ENCODE measurements around the gene RIBC2. TPM values are rescaled to one million over a fixed set of nuclear protein-coding genes. Genes with fewer than 3 reads are reported as not detected.

Gene RIBC2
- total and polyA plus RNA-seq, 2 of the 13 experiments (the other 11 are each of a cell fraction or from before 2014, with no cell fraction given), result 0.55 TPM; not detected in 1

DNA sequence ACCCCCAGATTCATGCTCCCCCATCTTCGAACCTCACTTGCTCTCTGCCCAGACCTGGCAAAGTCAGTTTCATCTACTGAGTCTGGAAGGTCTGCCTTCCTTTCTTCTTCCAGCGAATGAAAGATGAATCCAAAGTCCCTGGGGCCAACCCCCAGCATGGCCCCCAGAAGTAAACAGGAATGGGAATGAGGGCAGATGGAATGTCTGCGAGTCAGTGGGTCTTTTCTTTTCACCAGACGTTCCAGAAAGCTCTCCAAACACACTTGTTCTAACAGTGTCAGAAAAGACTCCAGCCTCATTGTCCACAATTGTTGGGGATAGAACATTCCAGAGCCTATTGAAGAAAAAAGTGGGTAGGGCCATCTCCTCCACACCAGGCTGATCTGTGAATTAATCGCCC, 28.6 kb downstream of the RIBC2 start (continued):
- TF ChIP-seq, protein P1, sequence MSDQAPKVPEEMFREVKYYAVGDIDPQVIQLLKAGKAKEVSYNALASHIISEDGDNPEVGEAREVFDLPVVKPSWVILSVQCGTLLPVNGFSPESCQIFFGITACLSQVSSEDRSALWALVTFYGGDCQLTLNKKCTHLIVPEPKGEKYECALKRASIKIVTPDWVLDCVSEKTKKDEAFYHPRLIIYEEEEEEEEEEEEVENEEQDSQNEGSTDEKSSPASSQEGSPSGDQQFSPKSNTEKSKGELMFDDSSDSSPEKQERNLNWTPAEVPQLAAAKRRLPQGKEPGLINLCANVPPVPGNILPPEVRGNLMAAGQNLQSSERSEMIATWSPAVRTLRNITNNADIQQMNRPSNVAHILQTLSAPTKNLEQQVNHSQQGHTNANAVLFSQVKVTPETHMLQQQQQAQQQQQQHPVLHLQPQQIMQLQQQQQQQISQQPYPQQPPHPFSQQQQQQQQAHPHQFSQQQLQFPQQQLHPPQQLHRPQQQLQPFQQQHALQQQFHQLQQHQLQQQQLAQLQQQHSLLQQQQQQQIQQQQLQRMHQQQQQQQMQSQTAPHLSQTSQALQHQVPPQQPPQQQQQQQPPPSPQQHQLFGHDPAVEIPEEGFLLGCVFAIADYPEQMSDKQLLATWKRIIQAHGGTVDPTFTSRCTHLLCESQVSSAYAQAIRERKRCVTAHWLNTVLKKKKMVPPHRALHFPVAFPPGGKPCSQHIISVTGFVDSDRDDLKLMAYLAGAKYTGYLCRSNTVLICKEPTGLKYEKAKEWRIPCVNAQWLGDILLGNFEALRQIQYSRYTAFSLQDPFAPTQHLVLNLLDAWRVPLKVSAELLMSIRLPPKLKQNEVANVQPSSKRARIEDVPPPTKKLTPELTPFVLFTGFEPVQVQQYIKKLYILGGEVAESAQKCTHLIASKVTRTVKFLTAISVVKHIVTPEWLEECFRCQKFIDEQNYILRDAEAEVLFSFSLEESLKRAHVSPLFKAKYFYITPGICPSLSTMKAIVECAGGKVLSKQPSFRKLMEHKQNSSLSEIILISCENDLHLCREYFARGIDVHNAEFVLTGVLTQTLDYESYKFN (CRISPR knock-in tag; conservative IDR thresholded peaks at IDR 0.05), result peak; percentile 81
- TF ChIP-seq ZMYM2 (CRISPR knock-in tag; IDR thresholded peaks at IDR 0.05), result no peak
- TF ChIP-seq ZNF460 (CRISPR knock-in tag; IDR thresholded peaks at IDR 0.05; ENCODE audit: borderline replicate concordance), result no peak
- TF ChIP-seq CENPX (CRISPR knock-in tag; IDR thresholded peaks at IDR 0.05), result no peak
- 0 out of 2 replicates have a peak, but pooled peaks have one; percentile 14 for TF ChIP-seq TBX2 (CRISPR knock-in tag; IDR thresholded peaks at IDR 0.05; ENCODE audit: borderline replicate concordance)
- TF ChIP-seq ZNF33B (CRISPR knock-in tag; IDR thresholded peaks at IDR 0.05), result no peak
- TF ChIP-seq MATR3 (CRISPR knock-in tag; IDR thresholded peaks at IDR 0.05), result no peak
- no peak for TF ChIP-seq SOX6 (IDR thresholded peaks at IDR 0.05)
- peak; percentile 25; the same call in 1 of the 2 replicates for TF ChIP-seq SOX6 (CRISPR knock-in tag; IDR thresholded peaks at IDR 0.05)
- TF ChIP-seq CAMTA2 (CRISPR knock-in tag; IDR thresholded peaks at IDR 0.05; ENCODE audit: borderline replicate concordance), result no peak
- no peak for TF ChIP-seq ZNF431 (CRISPR knock-in tag; IDR thresholded peaks at IDR 0.05; ENCODE audit: borderline replicate concordance, low read depth)
- TF ChIP-seq, protein P2, sequence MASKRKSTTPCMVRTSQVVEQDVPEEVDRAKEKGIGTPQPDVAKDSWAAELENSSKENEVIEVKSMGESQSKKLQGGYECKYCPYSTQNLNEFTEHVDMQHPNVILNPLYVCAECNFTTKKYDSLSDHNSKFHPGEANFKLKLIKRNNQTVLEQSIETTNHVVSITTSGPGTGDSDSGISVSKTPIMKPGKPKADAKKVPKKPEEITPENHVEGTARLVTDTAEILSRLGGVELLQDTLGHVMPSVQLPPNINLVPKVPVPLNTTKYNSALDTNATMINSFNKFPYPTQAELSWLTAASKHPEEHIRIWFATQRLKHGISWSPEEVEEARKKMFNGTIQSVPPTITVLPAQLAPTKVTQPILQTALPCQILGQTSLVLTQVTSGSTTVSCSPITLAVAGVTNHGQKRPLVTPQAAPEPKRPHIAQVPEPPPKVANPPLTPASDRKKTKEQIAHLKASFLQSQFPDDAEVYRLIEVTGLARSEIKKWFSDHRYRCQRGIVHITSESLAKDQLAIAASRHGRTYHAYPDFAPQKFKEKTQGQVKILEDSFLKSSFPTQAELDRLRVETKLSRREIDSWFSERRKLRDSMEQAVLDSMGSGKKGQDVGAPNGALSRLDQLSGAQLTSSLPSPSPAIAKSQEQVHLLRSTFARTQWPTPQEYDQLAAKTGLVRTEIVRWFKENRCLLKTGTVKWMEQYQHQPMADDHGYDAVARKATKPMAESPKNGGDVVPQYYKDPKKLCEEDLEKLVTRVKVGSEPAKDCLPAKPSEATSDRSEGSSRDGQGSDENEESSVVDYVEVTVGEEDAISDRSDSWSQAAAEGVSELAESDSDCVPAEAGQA (IDR thresholded peaks at IDR 0.05; ENCODE audit: low read depth), result no peak
- TF ChIP-seq, protein P2 (CRISPR knock-in tag; IDR thresholded peaks at IDR 0.05; ENCODE audit: borderline replicate concordance), result no peak
- TF ChIP-seq ZNF615 (CRISPR knock-in tag; IDR thresholded peaks at IDR 0.05; ENCODE audit: borderline replicate concordance), result no peak
- TF ChIP-seq ZNF296 (CRISPR knock-in tag; conservative IDR thresholded peaks at IDR 0.05), result no peak
- no peak for TF ChIP-seq HMGA1 (CRISPR knock-in tag; conservative IDR thresholded peaks at IDR 0.05)
- no peak for TF ChIP-seq ZNF383 (CRISPR knock-in tag; IDR thresholded peaks at IDR 0.05; ENCODE audit: borderline replicate concordance)
- no peak for TF ChIP-seq SSRP1 (CRISPR knock-in tag; IDR thresholded peaks at IDR 0.05)
- TF ChIP-seq HDAC2 (CRISPR knock-in tag; IDR thresholded peaks at IDR 0.05), result no peak
- TF ChIP-seq SMAD9 (CRISPR knock-in tag; IDR thresholded peaks at IDR 0.05), result no peak
- TF ChIP-seq, protein P3, sequence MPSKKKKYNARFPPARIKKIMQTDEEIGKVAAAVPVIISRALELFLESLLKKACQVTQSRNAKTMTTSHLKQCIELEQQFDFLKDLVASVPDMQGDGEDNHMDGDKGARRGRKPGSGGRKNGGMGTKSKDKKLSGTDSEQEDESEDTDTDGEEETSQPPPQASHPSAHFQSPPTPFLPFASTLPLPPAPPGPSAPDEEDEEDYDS (CRISPR knock-in tag; IDR thresholded peaks at IDR 0.05), result no peak

All from HepG2 (cell line).